NCI-H82 (cell line): ENCODE data around the gene PAK1.
A peak's percentile ranks its signal among the peaks of the same experiment; 100 is the strongest.

Experiments used
- DNase-seq: peaks from one replicate; lab custom pipeline; 2025; lab: John Stamatoyannopoulos, UW

PAK1 gene

DNA sequence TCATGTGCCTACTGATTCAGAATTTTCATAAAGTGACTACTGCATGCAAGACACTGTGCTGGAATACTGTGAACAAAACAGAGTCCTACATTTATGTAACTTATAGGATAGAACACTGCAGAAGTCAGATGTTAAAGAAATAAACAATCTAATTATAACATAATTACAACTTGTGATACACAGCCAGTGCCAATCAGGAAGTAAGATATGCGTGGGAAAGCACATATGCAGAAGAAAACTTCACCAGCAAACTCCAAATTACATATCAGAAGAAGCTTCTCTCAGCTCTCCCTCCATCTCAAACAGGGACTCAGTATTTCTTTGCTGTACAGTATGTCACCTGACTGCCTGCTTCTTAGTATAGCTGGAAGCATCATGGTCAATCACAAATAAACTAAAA lies 37.4 kb downstream of the PAK1 start:
- no peak for DNase-seq

- DNase-seq = no peak
These were observed 37.9 kb downstream of the PAK1 start for GRCh38 chr11:77435972-77436371.

- DNase-seq = no peak
These were observed 42.1 kb downstream of the PAK1 start for GRCh38 chr11:77431813-77432212.

DNA sequence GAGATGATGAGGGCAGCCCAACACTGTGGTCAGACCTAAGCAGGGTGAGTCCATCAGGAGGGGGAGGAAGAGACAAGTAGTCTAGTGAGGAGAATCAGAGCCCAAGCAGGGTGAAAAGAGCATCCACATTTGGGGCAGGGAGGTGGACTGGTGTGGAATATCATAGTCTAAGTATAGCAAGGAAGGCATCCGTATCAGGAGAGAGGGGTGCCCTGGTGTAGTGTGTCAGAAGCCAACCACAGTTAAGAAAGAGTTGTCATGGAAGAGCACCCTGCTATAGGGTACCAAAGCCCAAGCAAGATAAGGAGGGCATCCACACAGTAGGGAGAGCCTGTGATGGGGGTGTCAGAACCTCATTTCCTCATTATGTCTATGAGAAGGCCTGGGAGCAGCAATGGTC lies 45.3 kb downstream of the PAK1 start:
- DNase-seq = no peak

- no peak for DNase-seq
These were observed 48.5 kb downstream of the PAK1 start for GRCh38 chr11:77425346-77425745.

DNA sequence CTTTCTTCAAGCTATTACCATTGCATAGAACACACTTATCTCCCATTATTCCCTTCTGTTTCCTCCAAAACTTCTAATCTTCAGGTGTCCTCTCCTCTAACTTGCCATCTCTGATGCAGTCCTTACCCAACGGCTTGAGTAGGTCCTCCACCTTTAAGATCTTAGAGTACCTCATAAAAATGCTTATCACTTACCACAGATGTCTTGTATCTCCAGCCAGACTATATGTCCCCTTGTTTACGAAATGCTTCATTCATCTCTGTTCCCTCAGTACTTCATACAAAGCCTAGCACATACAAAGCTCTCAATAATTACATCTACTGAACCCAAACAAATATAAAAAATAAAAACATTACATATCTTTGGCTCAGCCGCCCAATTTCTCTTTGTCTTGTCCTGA lies 49.2 kb downstream of the PAK1 start:
- no peak for DNase-seq

GRCh38 chr11:77423624-77424023 lies 50.3 kb downstream of the PAK1 start:
- DNase-seq = no peak

GRCh38 chr11:77422687-77423086 lies 51.2 kb downstream of the PAK1 start:
- DNase-seq = no peak

GRCh38 chr11:77421041-77421723 lies 52.7 kb downstream of the PAK1 start:
- no peak for DNase-seq

DNA sequence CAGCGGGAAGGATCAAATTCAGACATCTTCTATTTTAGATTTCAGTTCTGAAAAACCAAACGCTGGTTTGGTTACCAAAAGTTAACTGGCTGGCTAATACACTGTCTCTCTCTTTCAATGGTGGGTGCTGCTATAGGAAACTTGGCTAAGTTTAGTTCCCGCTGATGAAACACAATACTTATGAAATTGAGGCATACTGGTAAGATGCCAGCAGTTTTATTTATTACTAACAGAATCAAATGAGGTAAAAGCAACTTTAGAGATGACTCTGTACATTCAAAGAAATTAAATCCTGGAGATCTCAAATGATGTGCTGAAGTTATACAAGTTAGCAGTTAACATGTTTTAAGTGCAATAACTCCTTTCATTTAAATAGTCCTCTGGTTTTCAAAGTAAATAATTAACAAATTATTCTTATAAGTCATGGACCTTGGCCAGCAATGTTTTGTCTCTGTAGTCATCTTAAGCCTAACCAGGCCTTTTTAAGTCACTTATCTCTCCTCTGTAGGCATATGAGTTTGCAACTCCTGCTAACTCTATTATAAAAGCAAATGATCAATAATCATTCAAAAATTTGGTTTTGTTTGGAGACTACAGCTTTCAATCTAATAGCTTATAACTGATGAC lies 54.8 kb downstream of the PAK1 start:
- DNase-seq = no peak

- DNase-seq = peak; percentile 59
These were observed 55.5 kb downstream of the PAK1 start for GRCh38 chr11:77418155-77418970.

DNA sequence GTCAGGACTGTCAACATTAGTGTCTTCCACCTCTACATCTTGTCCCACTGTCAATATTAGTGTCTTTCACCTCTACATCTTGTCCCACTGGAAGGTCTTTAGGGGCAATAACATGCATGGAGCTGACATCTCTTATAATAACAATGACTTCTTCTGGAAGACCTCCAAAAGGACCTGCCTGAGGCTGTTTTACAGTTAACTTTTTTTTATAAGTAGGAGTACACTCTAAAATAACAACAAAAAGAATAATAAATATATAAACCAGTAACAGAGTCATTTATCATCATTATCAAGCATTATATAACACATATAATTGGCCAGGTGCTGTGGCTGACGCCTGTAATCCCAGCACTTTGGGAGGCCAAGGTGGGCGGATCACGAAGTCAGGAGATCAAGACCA lies 57.5 kb downstream of the PAK1 start:
- DNase-seq = no peak

DNA sequence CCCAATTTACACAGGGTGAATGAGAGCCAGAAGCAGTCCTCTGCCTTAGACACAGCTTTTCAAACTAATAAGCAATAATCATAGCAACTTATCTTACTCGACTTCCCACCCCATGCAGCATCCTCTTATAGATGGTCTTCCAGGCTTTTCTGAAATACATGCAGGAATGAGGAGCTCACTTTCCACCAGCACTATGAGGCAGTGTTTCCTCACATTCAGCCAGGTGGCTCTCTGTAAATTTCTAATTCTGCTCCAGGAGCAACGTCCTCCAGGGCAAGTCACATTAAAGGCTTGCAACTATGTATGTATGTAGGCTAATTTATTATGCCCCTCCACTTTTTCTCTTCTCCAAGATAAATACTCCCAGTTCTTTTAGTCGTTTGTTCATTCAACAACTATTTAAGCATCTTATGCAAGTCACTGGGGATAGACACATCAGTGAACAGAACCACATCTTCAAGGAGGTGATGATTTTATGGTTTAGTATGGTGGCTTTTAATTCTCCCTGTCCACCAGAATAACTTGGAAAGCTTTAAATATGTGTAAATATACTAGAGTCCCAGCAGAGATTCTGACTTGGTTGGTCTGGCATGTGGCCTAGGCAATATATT lies 59.9 kb downstream of the PAK1 start:
- DNase-seq = no peak

DNA sequence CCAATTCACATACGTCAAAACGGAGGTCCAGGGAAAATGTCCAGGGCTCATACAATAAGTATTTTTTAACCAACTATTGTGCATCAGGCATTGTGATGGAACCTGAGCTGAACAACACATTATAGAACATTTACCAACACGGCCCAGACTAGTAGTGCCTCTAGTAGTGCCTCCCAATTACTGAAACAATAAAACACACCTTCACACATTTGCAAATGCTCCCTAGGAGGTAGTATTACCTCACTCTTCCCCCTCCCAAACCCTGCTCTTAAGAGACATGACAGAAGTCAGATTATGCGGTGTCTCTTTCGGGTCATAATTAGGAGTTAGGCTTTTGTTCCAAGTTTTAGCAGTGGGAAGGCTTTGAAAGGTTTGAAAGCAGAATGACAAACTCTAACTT lies 61.1 kb downstream of the PAK1 start:
- no peak for DNase-seq

DNA sequence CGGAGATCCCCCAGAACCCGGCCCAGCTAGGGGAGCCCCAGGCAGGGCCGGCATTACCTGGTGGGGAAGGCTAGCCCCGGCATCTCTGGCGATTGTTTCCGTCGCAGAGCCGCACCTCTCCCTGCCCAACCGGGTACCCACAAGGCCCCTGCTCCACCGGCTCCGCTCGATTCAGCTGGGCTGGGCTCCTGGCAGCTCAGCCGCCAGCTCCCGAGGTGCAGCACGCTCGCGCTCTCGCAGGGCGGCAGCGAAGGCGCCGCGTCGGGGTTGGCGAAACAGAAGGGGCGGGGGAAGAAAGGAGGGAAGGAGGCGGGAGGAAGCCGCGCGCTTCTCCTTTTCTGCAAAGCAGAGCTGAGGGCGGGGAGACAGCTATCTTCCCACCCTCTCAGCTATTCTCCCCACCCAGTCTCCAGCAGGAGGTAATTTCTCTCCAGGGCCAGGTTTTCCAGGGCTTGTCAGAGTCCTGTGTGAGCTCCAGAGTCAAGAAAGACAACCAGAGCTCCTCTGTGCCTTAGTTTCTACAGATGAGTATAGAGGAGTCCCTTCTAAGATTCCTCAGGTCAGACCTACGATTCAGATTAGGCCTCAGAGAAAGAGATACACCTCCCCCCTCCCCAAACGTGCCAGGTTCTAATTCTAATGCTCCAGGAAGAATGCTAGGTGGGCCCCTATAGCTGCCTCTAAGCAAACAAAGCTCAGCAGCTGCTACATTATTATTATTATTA lies 62.0 kb downstream of the PAK1 start:
- DNase-seq = peak; percentile 79

DNA sequence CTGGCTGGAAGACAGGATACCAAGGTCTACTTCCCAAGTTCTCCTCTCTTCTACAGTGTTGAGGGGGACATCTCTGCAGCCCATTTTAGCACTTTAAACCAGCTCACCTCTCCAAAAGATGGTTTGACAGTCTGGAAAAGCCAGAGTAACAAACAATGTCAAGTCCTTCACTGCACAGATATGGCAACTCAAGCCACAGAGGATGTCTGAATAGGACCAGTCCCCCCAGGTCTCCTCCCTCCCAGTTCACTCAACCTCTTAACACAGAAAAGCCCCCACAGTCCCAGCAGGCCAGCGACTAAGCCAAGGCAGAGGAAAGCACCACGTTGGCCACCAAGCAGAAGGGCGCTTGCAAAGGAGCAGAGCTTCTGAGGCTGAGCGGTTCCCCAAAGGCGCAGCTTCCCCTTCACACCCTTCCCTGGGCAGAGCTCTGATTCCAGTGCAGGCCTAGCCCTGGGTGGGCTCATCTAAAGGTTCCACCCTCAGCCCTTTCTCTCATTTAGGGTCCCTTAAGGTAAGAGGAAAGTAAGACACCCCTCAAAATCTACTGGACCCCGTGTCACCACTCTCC lies 62.7 kb downstream of the PAK1 start:
- peak; percentile 17 for DNase-seq

- no peak for DNase-seq
These were observed 63.6 kb downstream of the PAK1 start for GRCh38 chr11:77410076-77410827.

- DNase-seq = no peak
These were observed 64.8 kb downstream of the PAK1 start for GRCh38 chr11:77409046-77409445.

DNA sequence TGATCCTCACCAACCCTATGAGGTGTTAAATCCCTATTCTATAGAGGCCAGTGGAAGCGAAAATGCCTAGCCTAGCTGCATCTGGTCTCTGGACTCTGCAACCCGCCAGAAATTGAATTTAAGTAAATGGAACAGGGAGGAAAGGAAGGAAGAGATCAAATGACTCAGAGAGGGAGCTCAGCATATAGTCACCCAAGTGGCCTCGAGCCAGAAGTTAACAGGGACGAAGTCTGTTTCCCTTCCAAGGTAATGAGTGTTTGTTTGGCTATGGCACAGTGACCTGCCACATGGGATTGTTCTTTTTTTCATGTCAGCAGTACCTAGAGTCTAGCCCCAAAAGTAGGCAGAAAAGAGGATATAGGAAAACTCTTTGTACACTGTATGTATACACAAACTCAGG lies 66.3 kb downstream of the PAK1 start:
- DNase-seq = no peak

DNA sequence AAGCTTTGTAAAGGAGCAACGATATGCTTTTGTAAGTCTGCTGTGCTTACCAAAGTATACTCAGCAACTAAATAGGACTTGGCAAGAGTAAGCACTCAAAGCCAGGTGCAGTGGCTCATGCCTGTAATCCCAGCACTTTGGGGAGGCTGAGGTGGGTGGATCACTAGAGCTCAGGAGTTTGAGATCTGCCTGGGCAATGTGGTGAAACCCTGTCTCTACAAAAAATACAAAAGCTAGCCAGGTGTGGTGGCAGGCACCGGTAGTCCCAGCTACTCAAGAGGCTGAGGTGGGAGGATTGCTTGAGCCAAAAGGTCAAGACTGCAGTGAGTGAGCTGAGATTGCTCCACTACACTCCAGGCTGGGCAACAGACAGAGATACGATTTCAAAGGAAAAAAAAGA lies 67.5 kb downstream of the PAK1 start:
- DNase-seq = no peak

GRCh38 chr11:77403211-77403610 lies 70.7 kb downstream of the PAK1 start:
- DNase-seq = no peak
